Motor neuron (in vitro differentiated cells): Measurements from ENCODE around the gene KRTAP12-4. TPM values are rescaled to one million over a fixed set of nuclear protein-coding genes. Genes with fewer than 3 reads are reported as not detected.
A peak's percentile ranks its signal among the peaks of the same experiment; 100 is the strongest.
"Not testable (repeated sequence)": the region's sequence is repeated elsewhere in the genome, so short reads cannot be mapped to it uniquely, and the experiment has no call there.

Experiments
- ATAC-seq, 8 experiments: fragments of 200-7000 bp; cut with Tn5 transposase; replicated peaks in 6 of 8; 2 replicates each; pipeline ENCODE4 v1.8.0; 2021; ENCODE audit warnings: mild to moderate bottlenecking in 8 of 8, moderate library complexity in 8 of 8
- H3K27ac ChIP-seq, 2 donors: fragments of 250-450 bp; sonication (Bioruptor Pico); 2 replicates each; pipeline ENCODE4 v1.9.0; 2021; ENCODE audit warnings: antibody characterized with exemption in 2 of 2, mild to moderate bottlenecking in 2 of 2, moderate library complexity in 1 of 2
- H3K4me1 ChIP-seq, 2 donors: fragments of 250-450 bp; sonication (Bioruptor Pico); replicated peaks in 1 of 2; 2 replicates each; pipeline ENCODE4 v1.6.1; 2021; ENCODE audit warnings: antibody characterized with exemption in 2 of 2, mild to moderate bottlenecking in 2 of 2, moderate library complexity in 1 of 2
- H3K4me3 ChIP-seq, 5 donors: fragments of 250-450 bp; sonication (Bioruptor Pico); 2 replicates each; pipeline ENCODE4 v1.9.0; 2021; ENCODE audit warnings: antibody characterized with exemption in 5 of 5, mild to moderate bottlenecking in 5 of 5, moderate library complexity in 4 of 5
- WGBS, 10 experiments: fragments of 450-650 bp; shearing (Covaris generic); methylation state at CpG; one replicate each; pipeline ENCODE4 v1.0.0; 2022; 5-methylcytosine and 5-hydroxymethylcytosine counted together
- in situ Hi-C, 9 experiments: fragments of 400-800 bp; cut with MboI; loops; one replicate each; pipeline ENCODE4 v1.15.0; 2021; ENCODE audit warnings: low sequenced_read_pairs in 9 of 9, low pct_unique_long_range_greater_than_20kb in 2 of 9; ENCODE audit not compliant: unreplicated experiment in 9 of 9
- total RNA-seq, 8 experiments: library from RNA; unstranded; fragments of 300-600 nt; gene quantifications; 2 replicates each; pipeline versions ENCODE4 v1.2.3 to v1.2.4, GENCODE V29; 2022

KRTAP12-4 gene
- total RNA-seq, 8 experiments from 2014 or later: not detected

DNA sequence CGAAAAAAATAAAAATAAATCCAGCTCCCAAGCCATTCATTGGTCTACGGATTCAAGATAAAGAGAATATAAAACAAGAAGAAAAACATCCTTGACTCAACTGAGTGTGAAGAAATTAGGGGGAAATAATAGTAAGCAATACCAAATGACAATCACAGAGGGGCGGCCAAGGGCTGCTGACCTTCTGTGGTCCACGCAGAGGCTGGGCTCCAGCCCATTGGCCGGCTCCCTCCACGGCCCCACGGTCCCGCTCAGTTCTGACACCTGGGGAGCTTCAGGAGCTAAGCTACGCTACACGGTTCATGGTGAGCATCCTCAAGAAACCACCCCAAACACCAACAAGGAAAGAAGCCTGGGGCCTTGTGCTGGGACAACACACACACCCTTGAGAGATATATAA is 42.1 kb upstream of the KRTAP12-4 start:
- Histone ChIP-seq H3K4me3 (no peak overlapping the region), H3K27ac (no peak overlapping the region), H3K4me1 (peaks cover 10 to 24% of the 10 kb centered on the region in 2 donors)
- ATAC-seq: no peak
- in situ Hi-C loops: no loop called here
- 38 to 100% (median 87%) methylated on average over 1 to 10 of the region's 10 CpGs for WGBS, 10 experiments

DNA sequence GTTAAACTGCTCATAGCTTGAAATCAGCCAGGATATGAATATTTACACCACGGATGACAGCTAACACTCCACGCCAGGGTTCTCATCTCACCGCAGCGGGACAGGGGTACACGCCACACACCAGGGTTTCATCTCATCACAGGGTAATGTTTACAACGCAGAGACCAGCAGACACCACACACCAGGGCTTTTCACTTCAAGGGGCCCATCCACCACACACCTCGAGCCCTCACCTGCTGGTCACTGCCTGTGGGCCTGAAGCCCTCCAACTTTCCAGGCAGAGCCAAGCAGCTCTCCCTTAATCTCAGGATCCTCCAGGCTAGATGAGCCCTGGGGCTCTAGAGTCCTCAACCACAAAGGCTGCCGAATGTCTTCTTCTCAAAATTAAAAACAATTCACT is 41.2 kb upstream of the KRTAP12-4 start:
- 10 to 100% (median 81%) methylated on average over 1 to 8 of the region's 8 CpGs; no CpG with 5 or more reads in 2 of the 10 experiments for WGBS, 10 experiments
- ATAC-seq: no peak
- Histone ChIP-seq H3K27ac (no peak overlapping the region), H3K4me1 (peaks cover 5 to 21% of the 10 kb centered on the region in 2 donors), H3K4me3 (no peak overlapping the region)
- in situ Hi-C loops: no loop called here

DNA sequence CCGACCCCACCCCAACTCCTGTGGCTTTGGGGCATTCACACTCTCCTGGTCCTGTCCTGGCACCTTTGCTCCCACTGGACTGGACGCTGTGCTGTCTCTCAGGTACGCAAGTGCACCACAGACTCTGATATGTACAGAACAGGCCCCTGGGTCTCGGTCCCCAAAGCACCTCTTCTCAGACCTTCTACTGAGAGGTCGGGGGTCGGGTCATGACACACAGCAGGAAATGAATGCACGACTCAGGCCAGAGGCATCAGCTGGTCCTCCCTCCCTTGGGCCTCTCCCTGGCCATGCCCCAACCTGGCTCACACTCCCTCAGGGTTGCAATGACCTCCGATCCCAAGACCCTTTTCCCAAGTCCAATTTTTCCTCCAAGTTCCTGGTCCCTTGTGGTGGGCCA is 40.7 kb upstream of the KRTAP12-4 start:
- in situ Hi-C loops: no loop called here

DNA sequence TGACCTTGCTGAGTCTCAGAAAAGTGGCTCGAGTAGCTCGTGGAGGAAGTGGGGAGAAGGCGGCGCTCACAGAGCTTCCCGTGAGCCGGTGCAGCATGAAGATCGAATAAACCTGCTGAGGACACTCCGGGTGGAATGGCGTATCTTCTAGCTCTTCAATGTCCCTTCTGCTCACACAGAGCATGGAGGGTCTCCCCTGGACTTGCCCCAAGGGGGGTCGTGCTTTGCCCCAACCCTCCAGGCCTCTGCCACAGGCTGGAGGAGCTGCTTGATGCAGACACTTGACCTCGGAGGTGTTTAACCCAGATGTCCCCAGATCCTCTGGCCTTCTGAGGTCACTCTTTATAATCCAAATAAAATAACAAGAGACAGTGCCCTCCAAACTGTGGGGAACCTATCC is 40.3 kb upstream of the KRTAP12-4 start:
- Histone ChIP-seq H3K4me1 (peaks cover 0 to 14% of the 10 kb centered on the region in 2 donors), H3K27ac (no peak overlapping the region), H3K4me3 (no peak overlapping the region)
- ATAC-seq: no peak
- in situ Hi-C loops: no loop called here
- 30 to 93% (median 56%) methylated on average over 2 to 8 of the region's 11 CpGs; no CpG with 5 or more reads in 2 of the 10 experiments for WGBS, 10 experiments

More for the DNA sequence above, 40.7 kb upstream of the KRTAP12-4 start:
- H3K4me1 ChIP-seq: peaks cover 3 to 18% of the 10 kb centered on the region in 2 donors
- no peak overlapping the region for H3K27ac ChIP-seq
- 6 to 100% (median 82%) methylated on average over 1 to 6 of the region's 8 CpGs; no CpG with 5 or more reads in 5 of the 10 experiments for WGBS, 10 experiments
- no peak overlapping the region for H3K4me3 ChIP-seq
- ATAC-seq: no peak

DNA sequence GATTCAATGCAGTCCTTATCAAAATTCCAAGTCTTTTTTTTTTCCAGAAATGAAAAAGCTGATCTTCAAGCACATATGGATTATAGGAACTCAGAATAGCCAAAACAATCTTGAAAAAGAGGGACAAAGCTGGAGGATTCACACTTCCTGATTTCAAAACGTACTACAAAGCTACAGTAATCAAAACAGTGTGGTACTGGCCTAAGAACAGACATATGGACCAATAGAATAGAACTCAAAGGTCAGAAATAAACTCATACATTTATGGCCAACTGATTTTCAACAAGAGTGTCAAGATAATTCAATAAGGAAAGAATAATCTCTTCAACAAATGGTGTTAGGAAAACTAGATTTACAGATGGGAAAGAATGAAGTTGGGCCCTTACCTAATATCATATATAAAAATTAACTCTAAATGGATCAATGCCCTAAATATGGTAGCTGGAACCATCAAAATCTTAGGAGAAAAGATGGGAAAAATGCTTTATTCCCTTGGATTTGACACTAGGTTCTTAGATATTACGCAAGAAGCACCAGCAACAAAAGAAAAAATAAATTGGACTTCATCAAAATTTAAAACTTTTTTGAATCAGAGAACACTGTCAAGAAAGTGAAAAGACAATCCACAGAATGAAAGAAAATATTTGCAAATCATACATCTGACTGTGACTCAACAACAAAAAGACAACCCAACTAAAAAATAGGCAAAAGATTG is 38.5 kb upstream of the KRTAP12-4 start:
- H3K4me3 ChIP-seq: no peak overlapping the region
- H3K27ac ChIP-seq: no peak overlapping the region
- in situ Hi-C loops: no loop called here
- no peak for ATAC-seq
- peaks cover 0 to 8% of the 10 kb centered on the region in 2 donors for H3K4me1 ChIP-seq
- WGBS, 10 experiments: 36 to 100% (median 65%) methylated on average over 1 to 2 of the region's 2 CpGs

DNA sequence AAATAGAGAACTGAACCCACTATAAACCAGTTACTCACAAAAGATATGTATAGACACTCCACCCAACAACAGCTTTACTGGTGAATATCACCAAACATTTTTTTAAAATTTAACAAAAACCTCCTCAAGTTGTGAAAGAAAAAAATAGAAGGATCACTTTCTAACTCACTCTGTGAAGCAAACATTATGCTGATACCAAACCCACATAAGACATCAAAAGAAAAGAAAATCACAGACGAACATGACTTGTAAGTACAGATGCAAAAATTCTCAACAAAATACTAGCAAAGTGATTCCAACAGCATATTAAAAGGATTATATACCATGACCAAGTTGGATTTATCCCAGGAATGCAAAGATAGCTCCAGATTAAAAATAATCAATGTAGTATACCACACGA is 37.2 kb upstream of the KRTAP12-4 start:
- no peak for ATAC-seq
- H3K4me3 ChIP-seq: no peak overlapping the region
- in situ Hi-C loops: no loop called here
- WGBS, 10 experiments: 0 to 86% (median 33%) methylated on average over 1 to 2 of the region's 2 CpGs; no CpG with 5 or more reads in 1 of the 10 experiments
- H3K4me1 ChIP-seq: peaks cover 1 to 15% of the 10 kb centered on the region in 2 donors
- H3K27ac ChIP-seq: no peak overlapping the region

DNA sequence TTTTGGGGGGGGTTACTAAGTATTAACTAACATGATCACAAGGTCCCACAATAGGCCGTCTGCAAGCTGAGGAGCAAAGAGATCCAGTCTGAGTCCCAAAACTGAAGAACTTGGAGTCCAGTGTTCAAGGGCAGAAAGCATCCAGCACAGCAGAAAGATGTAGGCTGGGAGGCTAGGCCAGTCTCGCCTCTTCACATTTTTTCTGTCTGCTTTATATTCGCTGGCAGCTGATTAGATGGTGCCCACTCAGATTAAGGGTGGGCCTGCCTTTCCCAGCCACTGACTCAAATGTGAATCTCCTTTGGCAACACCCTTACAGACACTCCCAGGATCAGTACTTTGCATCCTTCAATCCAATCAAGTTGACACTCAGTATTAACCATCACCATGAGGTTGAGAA is 35.3 kb upstream of the KRTAP12-4 start:
- H3K4me1 ChIP-seq: peaks cover 4 to 22% of the 10 kb centered on the region in 2 donors
- ATAC-seq, H3K27ac ChIP-seq, in situ Hi-C loops, H3K4me3 ChIP-seq: not testable (repeated sequence)
- WGBS, 10 experiments: 8 to 100% (median 86%) methylated on average over 1 to 2 of the region's 3 CpGs; no CpG with 5 or more reads in 5 of the 10 experiments

DNA sequence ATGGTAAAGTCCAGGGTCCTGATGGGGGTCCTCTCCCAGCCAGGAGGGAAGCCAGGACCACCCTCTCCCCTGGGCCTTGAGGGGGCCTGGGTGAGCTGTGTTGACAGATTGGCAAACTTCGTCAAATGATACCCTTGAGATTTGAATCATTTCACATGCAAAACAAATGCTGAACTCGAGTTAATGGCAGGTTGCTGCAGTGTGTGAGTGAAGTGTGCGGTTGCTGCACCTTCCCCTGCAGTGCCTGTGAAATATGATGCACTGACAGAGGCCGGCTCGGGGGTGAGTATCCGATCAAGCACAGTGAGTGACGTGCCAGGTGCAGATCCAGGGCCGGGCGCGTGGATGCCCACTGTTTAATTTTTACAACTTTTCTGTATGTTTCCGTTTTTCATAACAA is 33.2 kb upstream of the KRTAP12-4 start:
- Histone ChIP-seq H3K4me1 (peaks cover 4 to 22% of the 10 kb centered on the region in 2 donors), H3K27ac (no peak overlapping the region), H3K4me3 (no peak overlapping the region)
- WGBS, 10 experiments: 0 to 90% (median 50%) methylated on average over 1 to 9 of the region's 11 CpGs; no CpG with 5 or more reads in 1 of the 10 experiments
- ATAC-seq: peak in 3 of 8 experiments; percentile 30 to 52 (median 32)
- in situ Hi-C loops: no loop called here

DNA sequence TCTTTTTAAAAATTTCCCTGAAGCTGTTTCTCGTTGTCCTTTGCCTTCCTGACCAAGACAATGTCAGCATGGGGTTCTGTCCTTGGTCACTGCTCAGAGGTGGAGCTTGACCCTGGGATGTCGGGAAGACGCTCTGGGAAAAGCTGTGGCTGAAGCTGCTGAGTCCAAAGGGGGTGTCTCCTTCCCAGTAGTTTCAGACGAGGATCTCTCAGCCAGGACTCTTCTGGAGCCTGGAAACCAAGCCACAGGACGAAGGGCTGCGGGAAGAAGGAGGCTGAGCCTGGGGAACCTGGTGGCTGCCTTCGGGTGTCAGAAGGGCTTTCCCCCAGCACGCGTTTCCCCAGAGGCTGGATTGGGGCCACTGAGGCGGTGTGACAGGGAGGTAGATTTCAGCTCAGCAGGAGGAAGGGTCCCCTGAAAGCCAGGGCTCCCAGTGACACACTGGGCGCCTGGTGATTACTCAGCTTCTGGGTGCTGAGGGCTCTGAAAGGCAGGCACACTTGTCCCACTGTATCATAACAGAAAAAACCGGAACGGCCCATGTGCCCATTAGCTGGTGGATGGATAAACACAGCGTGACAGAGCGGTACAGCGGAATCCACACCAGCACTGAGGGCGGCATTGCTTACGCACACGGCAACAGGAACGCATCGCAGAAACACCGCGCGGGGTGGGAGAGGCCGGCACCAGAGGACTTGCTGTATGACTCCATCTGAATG is 32.5 kb upstream of the KRTAP12-4 start:
- ATAC-seq: peak in 2 of 8 experiments; percentile 44 to 52
- Histone ChIP-seq H3K4me3 (no peak overlapping the region), H3K27ac (no peak overlapping the region), H3K4me1 (peaks cover 4 to 22% of the 10 kb centered on the region in 2 donors)
- in situ Hi-C loops: no loop called here
- WGBS, 10 experiments: 40 to 88% (median 67%) methylated on average over 3 to 13 of the region's 25 CpGs; no CpG with 5 or more reads in 1 of the 10 experiments

DNA sequence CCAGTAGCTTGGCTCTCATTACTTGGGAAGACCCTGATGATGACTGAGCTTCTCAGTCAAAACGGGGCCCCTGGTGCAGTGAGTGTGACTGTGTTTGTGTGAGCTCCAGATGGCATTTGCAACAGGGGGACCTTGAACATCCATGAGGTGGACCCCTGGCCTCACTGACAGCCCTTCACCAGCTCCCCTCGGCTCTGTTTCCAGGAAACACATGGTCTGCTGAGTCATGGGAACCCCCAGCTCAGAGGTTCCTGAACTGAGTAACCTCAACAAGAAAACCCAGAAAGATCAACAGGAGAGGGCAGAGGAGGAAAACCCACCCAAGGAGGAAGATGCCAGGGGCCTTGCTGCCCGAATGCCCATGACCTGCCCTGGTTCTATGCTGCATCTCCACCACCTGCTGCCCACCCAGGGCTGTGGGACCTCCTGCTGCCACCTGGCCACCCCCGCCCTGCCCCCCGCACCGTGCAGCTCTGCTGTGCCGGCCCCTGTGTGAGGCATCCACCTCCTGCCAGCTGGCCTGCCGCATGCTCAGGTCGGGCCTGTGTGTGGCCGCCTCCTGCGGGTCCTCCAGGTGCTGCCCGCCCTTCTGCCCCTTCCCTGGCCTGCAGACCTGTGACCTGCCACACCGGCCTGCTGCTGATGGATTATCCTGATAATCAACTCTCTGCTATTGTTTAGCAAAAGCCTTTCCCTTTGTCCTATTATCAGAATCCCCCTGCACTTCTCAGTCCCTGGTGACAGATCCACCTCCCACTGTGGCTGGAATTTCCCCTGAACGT is 31.7 kb upstream of the KRTAP12-4 start:
- in situ Hi-C loops: no loop called here
- H3K27ac ChIP-seq: no peak overlapping the region
- H3K4me1 ChIP-seq: peaks cover 4 to 22% of the 10 kb centered on the region in 2 donors
- peak in 5 of 8 experiments; percentile 36 to 70 (median 50) for ATAC-seq
- H3K4me3 ChIP-seq: no peak overlapping the region
- 0 to 56% (median 8%) methylated on average over 2 to 4 of the region's 14 CpGs; no CpG with 5 or more reads in 6 of the 10 experiments for WGBS, 10 experiments

DNA sequence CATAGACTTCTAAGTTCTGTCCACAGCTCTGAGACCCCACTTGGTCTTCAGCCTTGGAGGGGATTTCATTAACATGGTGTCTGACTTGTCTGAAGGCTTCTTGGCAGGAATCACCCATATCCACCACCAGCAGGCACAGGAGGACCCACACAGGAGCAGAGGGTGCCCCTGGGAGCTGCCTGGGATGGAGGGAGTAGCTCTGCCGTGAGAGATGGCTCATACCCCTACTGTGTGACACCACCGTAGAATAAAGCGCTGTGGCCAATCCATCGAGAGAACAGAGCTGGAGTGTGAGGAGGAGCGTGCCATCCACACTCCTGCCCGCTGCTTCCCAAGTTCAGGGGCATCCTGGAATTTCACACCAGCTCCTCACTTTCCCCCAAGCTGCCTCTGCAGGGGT is 30.6 kb upstream of the KRTAP12-4 start:
- H3K4me3 ChIP-seq, ATAC-seq, H3K27ac ChIP-seq, in situ Hi-C loops: not testable (repeated sequence)
- WGBS, 10 experiments: 80% methylated on average over 1 of the region's 6 CpGs; no CpG with 5 or more reads in 9 of the 10 experiments
- H3K4me1 ChIP-seq: peaks cover 4 to 22% of the 10 kb centered on the region in 2 donors

DNA sequence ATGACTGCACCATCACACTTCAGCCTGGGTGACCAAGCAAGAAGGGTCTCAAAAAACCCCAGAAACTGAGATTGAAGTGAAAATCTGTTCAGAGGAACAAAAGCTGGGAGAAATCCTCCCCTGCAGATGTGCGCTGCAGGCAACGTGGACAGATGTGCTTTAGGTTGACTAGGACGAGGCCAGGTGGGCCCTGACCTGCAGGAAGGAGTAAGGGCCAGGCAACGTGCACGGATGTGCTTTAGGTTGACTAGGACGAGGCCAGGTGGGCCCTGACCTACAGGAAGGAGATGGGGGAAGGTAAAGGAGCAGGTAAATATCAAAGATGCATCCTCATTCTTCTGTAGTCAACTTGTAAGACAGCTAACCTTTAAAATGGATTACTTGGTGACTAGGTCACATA is 30.0 kb upstream of the KRTAP12-4 start:
- 0 to 87% (median 79%) methylated on average over 1 to 6 of the region's 6 CpGs; no CpG with 5 or more reads in 5 of the 10 experiments for WGBS, 10 experiments
- no peak for ATAC-seq
- Histone ChIP-seq H3K4me1 (peaks cover 4 to 22% of the 10 kb centered on the region in 2 donors), H3K4me3 (no peak overlapping the region), H3K27ac (no peak overlapping the region)
- in situ Hi-C loops: no loop called here

DNA sequence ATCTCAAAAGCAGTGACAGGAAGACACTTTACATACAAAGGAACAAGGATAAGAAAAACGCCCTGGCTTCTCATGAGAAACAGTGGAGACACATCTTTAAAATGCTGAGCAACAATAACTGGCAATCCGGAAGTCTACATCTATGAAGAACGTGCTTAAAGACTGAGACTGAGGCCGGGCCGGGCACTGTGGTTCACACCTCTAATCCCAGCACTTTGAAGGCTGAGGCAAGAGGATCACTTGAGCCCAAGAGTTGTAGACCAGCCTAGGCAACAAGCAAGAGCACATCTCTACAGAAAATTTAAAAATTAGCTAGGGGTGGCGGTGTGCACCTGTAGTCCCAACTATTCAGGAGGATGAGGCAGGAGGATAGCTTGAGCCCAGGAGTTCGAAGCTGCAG is 29.6 kb upstream of the KRTAP12-4 start:
- in situ Hi-C loops: no loop called here
- WGBS, 10 experiments: 24 to 83% (median 39%) methylated on average over 1 to 7 of the region's 7 CpGs; no CpG with 5 or more reads in 2 of the 10 experiments
- ATAC-seq: no peak
- Histone ChIP-seq H3K4me1 (peaks cover 4 to 22% of the 10 kb centered on the region in 2 donors), H3K27ac (no peak overlapping the region), H3K4me3 (no peak overlapping the region)
